Measurements from ENCODE around the gene IFITM1.
A peak's percentile ranks its signal among the peaks of the same experiment; 100 is the strongest.

IFITM1 gene

GRCh38 chr11:287821-288477 is 25.9 kb upstream of the IFITM1 start:
- Histone ChIP-seq H3K36me3 (ENCODE audit: insufficient read depth, low read length) (peaks cover 18% of the 10 kb centered on the region; the same call in 1 of the 2 replicates), H3K9ac (ENCODE audit: low read depth, low read length) (peak overlapping the region; percentile 76), H3K4me2 (ENCODE audit: insufficient read depth, low read length) (peak overlapping the region; percentile 86), H3K9me3 (ENCODE audit: insufficient read depth, low read length, severe bottlenecking) (no peaks in the 10 kb centered on the region), H4K20me1 (ENCODE audit: insufficient read depth, low read length) (peaks cover 7% of the 10 kb centered on the region; the same call in 1 of the 2 replicates), H3K4me3 (ENCODE audit: low read depth in 1 of 2, low read length in 2 of 2) (peak overlapping the region; percentile 61 to 73; a peak in 3 of 4 replicates), H3K27me3 (ENCODE audit: insufficient read depth, low read length, poor library complexity) (peaks cover 9% of the 10 kb centered on the region), H3K4me1 (ENCODE audit: insufficient read depth, low read length) (peaks cover 44% of the 10 kb centered on the region), H3K79me2 (ENCODE audit: insufficient read depth, low read length) (peaks cover 5% of the 10 kb centered on the region; the same call in 1 of the 2 replicates), H2AFZ (ENCODE audit: low read depth, low read length) (peak overlapping the region; percentile 78), H3K27ac (ENCODE audit: low read length) (peak overlapping the region; percentile 54)
- peak; percentile 59 for DNase-seq
- TF ChIP-seq EZH2 (IDR thresholded peaks at IDR 0.05; ENCODE audit: borderline replicate concordance, low read depth, low read length, severe bottlenecking) (peak; percentile 60), CTCF (IDR thresholded peaks at IDR 0.05; ENCODE audit: borderline replicate concordance, extremely low read depth, low read length, poor library complexity, severe bottlenecking) (no peak)
- ATAC-seq (ENCODE audit: insufficient read depth, low read depth), result peak; percentile 41

GRCh38 chr11:288478-289397 is 25.1 kb upstream of the IFITM1 start, which contains the start of gene PGGHG:
Gene PGGHG, plus strand, starts transcription at chr11:289126. Its CDS starts 691 bp downstream, at chr11:289817.
- peaks cover 7% of the 10 kb centered on the region; the same call in 1 of the 2 replicates for H4K20me1 ChIP-seq (ENCODE audit: insufficient read depth, low read length)
- peak; percentile 64 for DNase-seq
- H3K27me3 ChIP-seq (ENCODE audit: insufficient read depth, low read length, poor library complexity), result peaks cover 9% of the 10 kb centered on the region
- peak; percentile 57 for ATAC-seq (ENCODE audit: insufficient read depth, low read depth)
- H3K27ac ChIP-seq (ENCODE audit: low read length), result peak within 1 kb of the TSS; percentile 70
- peak within 1 kb of the TSS; percentile 86 for H3K4me2 ChIP-seq (ENCODE audit: insufficient read depth, low read length)
- peaks cover 23% of the 10 kb centered on the region for H3K36me3 ChIP-seq (ENCODE audit: insufficient read depth, low read length)
- H3K4me3 ChIP-seq (ENCODE audit: low read depth in 1 of 2, low read length in 2 of 2), result peak within 1 kb of the TSS; percentile 61 to 73; a peak in 3 of 4 replicates
- H3K79me2 ChIP-seq (ENCODE audit: insufficient read depth, low read length), result peaks cover 5% of the 10 kb centered on the region; the same call in 1 of the 2 replicates
- peak within 1 kb of the TSS; percentile 76 for H3K9ac ChIP-seq (ENCODE audit: low read depth, low read length)
- H3K4me1 ChIP-seq (ENCODE audit: insufficient read depth, low read length), result peaks cover 44% of the 10 kb centered on the region
- no peak for TF ChIP-seq EZH2 (IDR thresholded peaks at IDR 0.05; ENCODE audit: borderline replicate concordance, low read depth, low read length, severe bottlenecking)
- no peak for TF ChIP-seq CTCF (IDR thresholded peaks at IDR 0.05; ENCODE audit: borderline replicate concordance, extremely low read depth, low read length, poor library complexity, severe bottlenecking)
- H3K9me3 ChIP-seq (ENCODE audit: insufficient read depth, low read length, severe bottlenecking), result no peaks in the 10 kb centered on the region
- peak within 1 kb of the TSS; percentile 78 for H2AFZ ChIP-seq (ENCODE audit: low read depth, low read length)

- peaks cover 7% of the 10 kb centered on the region; the same call in 1 of the 2 replicates for H4K20me1 ChIP-seq (ENCODE audit: insufficient read depth, low read length)
- H3K9ac ChIP-seq (ENCODE audit: low read depth, low read length), result peak overlapping the region; percentile 54
- H3K27me3 ChIP-seq (ENCODE audit: insufficient read depth, low read length, poor library complexity), result peaks cover 9% of the 10 kb centered on the region
- DNase-seq, result peak; percentile 63
- H3K9me3 ChIP-seq (ENCODE audit: insufficient read depth, low read length, severe bottlenecking), result no peaks in the 10 kb centered on the region
- H3K27ac ChIP-seq (ENCODE audit: low read length), result peak overlapping the region; percentile 70
- H3K4me3 ChIP-seq (ENCODE audit: low read depth in 1 of 2, low read length in 2 of 2), result peak overlapping the region in 1 of 2 experiments; percentile 48; a peak in 2 of 4 replicates
- peaks cover 44% of the 10 kb centered on the region for H3K4me1 ChIP-seq (ENCODE audit: insufficient read depth, low read length)
- peak overlapping the region; percentile 61 for H3K4me2 ChIP-seq (ENCODE audit: insufficient read depth, low read length)
- peak overlapping the region; percentile 10; the same call in 1 of the 2 replicates for H2AFZ ChIP-seq (ENCODE audit: low read depth, low read length)
- H3K79me2 ChIP-seq (ENCODE audit: insufficient read depth, low read length), result peaks cover 5% of the 10 kb centered on the region; the same call in 1 of the 2 replicates
- no peak for TF ChIP-seq EZH2 (IDR thresholded peaks at IDR 0.05; ENCODE audit: borderline replicate concordance, low read depth, low read length, severe bottlenecking)
- no peak for TF ChIP-seq CTCF (IDR thresholded peaks at IDR 0.05; ENCODE audit: borderline replicate concordance, extremely low read depth, low read length, poor library complexity, severe bottlenecking)
- ATAC-seq (ENCODE audit: insufficient read depth, low read depth), result peak; percentile 25
- H3K36me3 ChIP-seq (ENCODE audit: insufficient read depth, low read length), result peaks cover 30% of the 10 kb centered on the region
Observed at GRCh38 chr11:289398-289711, 24.5 kb upstream of the IFITM1 start.

Measured in DND-41 (cell line).